Activated CD4-positive, alpha-beta T cell treated with anti-CD3 and anti-CD28 coated beads for 24 hours (primary cell): ENCODE data around the gene PROX2.

Experiments used
- DNase-seq, 2 donors: peaks; one replicate each; pipeline ENCODE4 v3.0.0-alpha.2; 2020; ENCODE audit warnings: low read depth in 2 of 2

PROX2 gene

GRCh38 chr14:74875941-74876913 lies at the start of gene PROX2:
TSS of gene PROX2 (minus strand) at chr14:74876145. CDS start at chr14:74863834, 12,311 bp downstream.
- DNase-seq, result no peak

- no peak for DNase-seq
Observed at GRCh38 chr14:74924061-74924460, 48.1 kb upstream of the PROX2 start.

GRCh38 chr14:74922752-74923401 lies 46.9 kb upstream of the PROX2 start, which contains the start of gene RPS6KL1:
TSS of gene RPS6KL1 (minus strand) at chr14:74923260. CDS start at chr14:74921541, 1,719 bp downstream.
- peak; percentile 58 to 71 for DNase-seq

- DNase-seq, result no peak
Observed at GRCh38 chr14:74921987-74922751, 46.2 kb upstream of the PROX2 start.

- no peak for DNase-seq
Observed at GRCh38 chr14:74921053-74921620, 45.2 kb upstream of the PROX2 start.

- no peak for DNase-seq
Observed at GRCh38 chr14:74920281-74920680, 44.3 kb upstream of the PROX2 start.

GRCh38 chr14:74919421-74920165 lies 43.6 kb upstream of the PROX2 start:
- DNase-seq, result no peak

- DNase-seq, result no peak
Observed at GRCh38 chr14:74918380-74918779, 42.4 kb upstream of the PROX2 start.

- no peak for DNase-seq
Observed at GRCh38 chr14:74917646-74918081, 41.7 kb upstream of the PROX2 start.

GRCh38 chr14:74917178-74917543 lies 41.2 kb upstream of the PROX2 start:
- no peak for DNase-seq

GRCh38 chr14:74915826-74916225 lies 39.9 kb upstream of the PROX2 start:
- no peak for DNase-seq

- DNase-seq, result no peak
Observed at GRCh38 chr14:74915426-74915825, 39.5 kb upstream of the PROX2 start.

GRCh38 chr14:74913986-74914573 lies 38.1 kb upstream of the PROX2 start:
- DNase-seq, result no peak

GRCh38 chr14:74913393-74913910 lies 37.5 kb upstream of the PROX2 start:
- DNase-seq, result no peak

GRCh38 chr14:74912801-74913200 lies 36.9 kb upstream of the PROX2 start:
- no peak for DNase-seq

- DNase-seq, result no peak
Observed at GRCh38 chr14:74912111-74912510, 36.2 kb upstream of the PROX2 start.

GRCh38 chr14:74911704-74912103 lies 35.8 kb upstream of the PROX2 start:
- DNase-seq, result no peak

- DNase-seq, result no peak
Observed at GRCh38 chr14:74911221-74911620, 35.3 kb upstream of the PROX2 start.

- DNase-seq, result no peak
Observed at GRCh38 chr14:74910556-74910955, 34.6 kb upstream of the PROX2 start.

- no peak for DNase-seq
Observed at GRCh38 chr14:74909911-74910310, 34.0 kb upstream of the PROX2 start.
